H1 (cell line): ENCODE measurements around the gene APMAP. TPM values are rescaled to one million over a fixed set of nuclear protein-coding genes. Genes with fewer than 3 reads are reported as not detected.

Experiments
- CTCF ChIA-PET: fragments of 300-600 bp; sonication (Branson Sonifier 250); formaldehyde crosslinking; loops from one replicate; lab custom pipeline; 2021; ENCODE audit not compliant: partially characterized antibody; lab: Charles Lee
- POLR2A ChIA-PET: fragments of 300-600 bp; sonication (Branson Sonifier 250); formaldehyde crosslinking; loops from one replicate; lab custom pipeline; 2021; ENCODE audit warnings: inconsistent platforms; ENCODE audit not compliant: partially characterized antibody; lab: Charles Lee
- DNase-seq, 2 experiments: peaks; one replicate each; pipeline versions ENCODE4 v3.0.0 to v3.0.0-alpha.2; 2010 to 2022; ENCODE audit warnings: low spot score in 2 of 2, low read depth in 1 of 2, mixed read lengths in 1 of 2
- FAIRE-seq: peaks from 2 replicates; lab custom pipeline; 2011; peaks lifted over from hg19 to GRCh38; lab: Jason Lieb, UNC
- H2AFZ ChIP-seq: 2 replicates; pipeline ENCODE4 v1.8.1; 2012; ENCODE audit warnings: low read length, inconsistent platforms
- H2AK5ac ChIP-seq: 2 replicates; pipeline ENCODE4 v1.6.1; 2013; ENCODE audit warnings: low read depth, low read length
- H2BK120ac ChIP-seq: replicated peaks from 2 replicates; pipeline ENCODE3; 2013; ENCODE audit warnings: low read depth, low read length, inconsistent platforms
- H2BK12ac ChIP-seq: 2 replicates; pipeline ENCODE4 v1.6.1; 2013; ENCODE audit warnings: low read depth, low read length
- H2BK15ac ChIP-seq: 2 replicates; pipeline ENCODE4 v1.6.1; 2013; ENCODE audit warnings: low read length
- H2BK20ac ChIP-seq: 2 replicates; pipeline ENCODE4 v1.6.1; 2013; ENCODE audit warnings: low read length
- H2BK5ac ChIP-seq: 2 replicates; pipeline ENCODE4 v1.6.1; 2013; ENCODE audit warnings: low read depth, low read length
- H3K14ac ChIP-seq: 2 replicates; pipeline ENCODE4 v1.6.1; 2013; ENCODE audit warnings: inconsistent platforms; ENCODE audit not compliant: insufficient read length
- H3K18ac ChIP-seq: 2 replicates; pipeline ENCODE4 v1.6.1; 2013; ENCODE audit warnings: low read length; ENCODE audit errors: extremely low read depth
- H3K23ac ChIP-seq: 2 replicates; pipeline ENCODE4 v1.6.1; 2013; ENCODE audit warnings: inconsistent platforms; ENCODE audit not compliant: insufficient read length
- H3K23me2 ChIP-seq: 2 replicates; pipeline ENCODE4 v1.6.1; 2013; ENCODE audit warnings: low read depth, low read length
- H3K27ac ChIP-seq: 2 replicates; pipeline ENCODE4 v1.6.1; 2011; ENCODE audit warnings: low read depth, low read length, inconsistent platforms
- H3K27me3 ChIP-seq, 4 experiments: replicated peaks in 1 of 4; 1 replicate in 1 of 4; 2 replicates in 3 of 4; pipeline versions ENCODE4 v1.6.1 to v1.8.1; 2011 to 2013; ENCODE audit warnings: low read length in 3 of 4, mild to moderate bottlenecking in 3 of 4, inconsistent platforms in 2 of 4, mixed read lengths in 2 of 4, moderate library complexity in 1 of 4; ENCODE audit not compliant: control insufficient read depth in 3 of 4, insufficient read depth in 3 of 4; ENCODE audit errors: extremely low read depth in 1 of 4
- H3K36me3 ChIP-seq, 4 experiments: 2 replicates each; pipeline versions ENCODE4 v1.6.1 to v1.8.1; 2011 to 2013; ENCODE audit warnings: mild to moderate bottlenecking in 4 of 4, low read length in 3 of 4, moderate library complexity in 2 of 4, control low read depth in 1 of 4, inconsistent platforms in 1 of 4; ENCODE audit not compliant: insufficient read depth in 4 of 4, control insufficient read depth in 2 of 4
- H3K4ac ChIP-seq: replicated peaks from 2 replicates; pipeline ENCODE3; 2013; ENCODE audit warnings: low read length, low read depth, mixed read lengths, inconsistent platforms; ENCODE audit not compliant: insufficient read length
- H3K4me1 ChIP-seq, 4 experiments: replicated peaks in 1 of 4; 1 replicate in 1 of 4; 2 replicates in 3 of 4; pipeline versions ENCODE4 v1.6.1 to v1.8.1; 2011 to 2013; ENCODE audit warnings: low read length in 3 of 4, inconsistent platforms in 2 of 4, mixed read lengths in 1 of 4; ENCODE audit not compliant: insufficient read depth in 4 of 4, control insufficient read depth in 3 of 4
- H3K4me2 ChIP-seq, 2 experiments: 2 replicates each; pipeline versions ENCODE4 v1.6.1 to v1.8.1; 2011 to 2013; ENCODE audit warnings: low read depth in 2 of 2, low read length in 2 of 2, control low read depth in 1 of 2, inconsistent platforms in 1 of 2, mild to moderate bottlenecking in 1 of 2; ENCODE audit not compliant: insufficient read depth in 1 of 2
- H3K4me3 ChIP-seq, 4 experiments: fragments of 200-600, 300-600 bp in 1 of 4; sonication (generic), shearing (Covaris generic), sonication (Bioruptor Twin) in 1 of 4; 2 replicates each; pipeline versions ENCODE4 v1.5.1 to v1.8.1; 2011 to 2016; ENCODE audit warnings: low read length in 4 of 4, low read depth in 3 of 4, control low read depth in 2 of 4, inconsistent platforms in 2 of 4, mild to moderate bottlenecking in 2 of 4, mixed read lengths in 1 of 4, moderate library complexity in 1 of 4; ENCODE audit not compliant: insufficient read depth in 2 of 4; ENCODE audit errors: extremely low read depth in 1 of 4
- H3K56ac ChIP-seq: replicated peaks from 2 replicates; pipeline ENCODE3; 2013; ENCODE audit warnings: low read depth, mild to moderate bottlenecking, mixed read lengths, low read length, inconsistent platforms; ENCODE audit not compliant: insufficient read length
- H3K79me1 ChIP-seq: 2 replicates; pipeline ENCODE4 v1.6.1; 2013; ENCODE audit warnings: low read depth, low read length, control low read depth
- H3K79me2 ChIP-seq, 2 experiments: 2 replicates each; pipeline versions ENCODE4 v1.6.1 to v1.8.1; 2012 to 2013; ENCODE audit warnings: low read length in 2 of 2, mild to moderate bottlenecking in 2 of 2, inconsistent platforms in 1 of 2; ENCODE audit not compliant: insufficient read depth in 2 of 2, control insufficient read depth in 1 of 2
- H3K9ac ChIP-seq, 4 experiments: replicated peaks in 1 of 4; 1 replicate in 1 of 4; 2 replicates in 3 of 4; pipeline versions ENCODE4 v1.6.1 to v1.8.1; 2011 to 2013; ENCODE audit warnings: low read depth in 3 of 4, low read length in 3 of 4, control low read depth in 2 of 4, mild to moderate bottlenecking in 2 of 4, moderate library complexity in 2 of 4, inconsistent platforms in 1 of 4; ENCODE audit errors: extremely low read depth in 1 of 4
- H3K9me3 ChIP-seq, 2 experiments: 2 replicates each; pipeline versions ENCODE4 v1.6.1 to v1.8.1; 2012 to 2013; ENCODE audit warnings: mild to moderate bottlenecking in 2 of 2, moderate library complexity in 2 of 2, control low read depth in 1 of 2, inconsistent platforms in 1 of 2, low read depth in 1 of 2, low read length in 1 of 2, mixed read lengths in 1 of 2; ENCODE audit not compliant: insufficient read depth in 2 of 2
- H4K20me1 ChIP-seq, 2 experiments: replicated peaks in 1 of 2; 2 replicates each; pipeline versions ENCODE3 to v1.8.1; 2011 to 2013; ENCODE audit warnings: inconsistent platforms in 2 of 2, low read length in 2 of 2, mild to moderate bottlenecking in 1 of 2; ENCODE audit not compliant: insufficient read depth in 2 of 2, control insufficient read depth in 1 of 2
- H4K5ac ChIP-seq: 2 replicates; pipeline ENCODE4 v1.6.1; 2013; ENCODE audit warnings: low read length, low read depth, mixed read lengths, inconsistent platforms; ENCODE audit not compliant: insufficient read length
- H4K8ac ChIP-seq: 2 replicates; pipeline ENCODE4 v1.8.0; 2013; ENCODE audit warnings: mild to moderate bottlenecking, moderate library complexity, low read length, inconsistent platforms; ENCODE audit not compliant: insufficient read depth; ENCODE audit errors: extremely low read depth
- H4K91ac ChIP-seq: replicated peaks from 2 replicates; pipeline ENCODE3; 2013; ENCODE audit warnings: low read length, mixed read lengths, inconsistent platforms; ENCODE audit not compliant: insufficient read length
- EGR1 ChIP-seq: IDR thresholded peaks from 2 replicates; pipeline ENCODE4 v1.6.1; 2011; ENCODE audit warnings: low read depth, low read length, borderline replicate concordance
- KDM1A ChIP-seq: fragments of 200-600, 300-600 bp; sonication (generic); IDR thresholded peaks from 2 replicates; pipeline ENCODE4 v1.7.1; 2016; ENCODE audit warnings: mild to moderate bottlenecking, low read length, borderline replicate concordance
- WGBS, 2 experiments: shearing (Covaris generic) in 1 of 2; methylation state at CpG; one replicate each; pipeline versions ENCODE4 v1.1.6 to v1.1.7; 2013 to 2015; ENCODE audit warnings: low lambda C conversion rate in 2 of 2, mixed read lengths in 2 of 2, inconsistent platforms in 1 of 2, low coverage in 1 of 2, missing lambda C conversion rate in 1 of 2; ENCODE audit not compliant: insufficient replicate concordance in 2 of 2, insufficient coverage in 1 of 2, insufficient read length in 1 of 2; ENCODE audit errors: extremely low coverage in 1 of 2, missing lambda C conversion rate in 1 of 2; 5-methylcytosine and 5-hydroxymethylcytosine counted together
- polyA plus RNA-seq, 7 experiments: library from polyadenylated mRNA; depleted of rRNA in 3 of 7; stranded (reverse) in 5 of 7; unstranded in 2 of 7; fragments of >200 nt in 5 of 7; fragments of 200-250 nt in 2 of 7; gene quantifications; 1 replicate in 5 of 7; 2 replicates in 1 of 7; 4 replicates in 1 of 7; pipeline versions ENCODE4 v1.2.1 to v1.2.3, GENCODE V29; 2011 to 2013; ENCODE audit warnings: missing spikeins in 2 of 7, mixed read lengths in 2 of 7
- total RNA-seq: library from RNA; stranded (reverse); fragmentation: NEBNext Ultra II Directional; extraction: Animal tissue kit (Norgen Biotek cat#: 25700); gene quantifications from 2 replicates; pipeline ENCODE4 v1.2.1, GENCODE V29; 2021

Gene APMAP
- total and polyA plus RNA-seq, 2 of the 8 experiments (the other 6 are each of a cell fraction or from before 2014, with no cell fraction given), result 31.3 to 66.0 TPM

DNA sequence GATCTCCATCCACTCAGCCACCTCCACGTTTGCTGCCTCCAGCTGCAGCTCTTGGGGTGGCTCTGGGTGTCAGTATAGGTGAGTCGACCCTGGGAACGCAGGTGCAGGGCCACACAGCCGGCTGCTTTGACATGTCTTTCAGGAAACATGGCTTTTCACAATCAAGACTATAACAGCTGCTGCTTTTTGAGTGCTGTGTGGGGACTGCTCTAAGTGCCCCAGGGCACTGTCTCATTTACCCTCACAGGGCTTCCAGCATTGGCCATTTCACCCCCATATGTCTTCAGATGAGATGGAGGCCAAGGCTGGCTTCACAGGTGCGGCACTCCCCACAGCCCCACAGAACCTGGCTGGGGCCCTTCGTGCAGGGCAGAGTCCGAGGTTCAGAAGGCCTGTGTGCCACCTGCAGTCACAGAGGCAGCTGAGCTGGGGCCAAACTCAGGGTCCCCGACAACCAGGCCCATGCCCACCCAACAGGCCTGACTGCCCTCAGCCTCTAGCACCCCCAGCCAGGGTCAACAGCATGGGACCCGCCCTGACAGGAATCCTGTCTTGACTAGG is 58.4 kb downstream of the APMAP start:
- no peak overlapping the region for H2BK120ac ChIP-seq
- 81% methylated on average over 8 of the region's 9 CpGs; no CpG with 5 or more reads in 1 of the 2 experiments for WGBS, 2 experiments
- no peak for FAIRE-seq

More for the DNA sequence above, 58.4 kb downstream of the APMAP start:
- Histone ChIP-seq H3K18ac (no peak overlapping the region), H3K4me2 (no peak overlapping the region), H3K79me1 (no peaks in the 10 kb centered on the region), H2BK12ac (no peak overlapping the region), H2AFZ (no peak overlapping the region), H3K4me1 (peaks cover 0 to 3% (median 1%) of the 10 kb centered on the region in 4 experiments; a peak in 3 of 7 replicates), H3K9me3 (peaks cover 8 to 12% of the 10 kb centered on the region in 2 experiments; a peak in 3 of 4 replicates), H4K5ac (no peak overlapping the region), H3K36me3 (no peaks in the 10 kb centered on the region), H2BK5ac (no peak overlapping the region), H4K20me1 (no peaks in the 10 kb centered on the region), H3K79me2 (no peaks in the 10 kb centered on the region), H2BK20ac (no peak overlapping the region), H4K91ac (no peak overlapping the region), H4K8ac (no peak overlapping the region), H2AK5ac (no peak overlapping the region), H3K27ac (no peak overlapping the region), H3K14ac (no peak overlapping the region), H3K4me3 (no peak overlapping the region), H3K4ac (no peak overlapping the region), H2BK15ac (no peak overlapping the region), H3K27me3 (no peaks in the 10 kb centered on the region), H3K23ac (no peak overlapping the region), H3K56ac (no peak overlapping the region), H3K23me2 (no peaks in the 10 kb centered on the region), H3K9ac (no peak overlapping the region)
- ChIA-PET POLR2A (no interaction called here), CTCF (no interaction called here)
- DNase-seq, result no peak
- TF ChIP-seq EGR1 (no peak), KDM1A (no peak)
